HG03175 (cell line): Measurements from ENCODE around the gene ANAPC16.
"Not testable (repeated sequence)": the region's sequence is repeated elsewhere in the genome, so short reads cannot be mapped to it uniquely, and the experiment has no call there.

Source experiments
- ATAC-seq: cut with Tn5 transposase; IDR thresholded peaks from one replicate; pipeline ENCODE4 v1.9.1; 2021; ENCODE audit warnings: mild to moderate bottlenecking, moderate library complexity; ENCODE audit not compliant: unreplicated experiment

Gene ANAPC16

GRCh38 chr10:72215611-72216549 is at the start of gene ANAPC16, which contains the start of gene ASCC1:
Gene ANAPC16 (plus strand): TSS chr10:72216012. CDS start chr10:72223915, 7,903 bp downstream.
Gene ASCC1 (minus strand): TSS chr10:72216276. CDS start chr10:72213298, 2,978 bp downstream.
- ATAC-seq: peak; percentile 74

GRCh38 chr10:72167118-72167517 is 48.7 kb upstream of the ANAPC16 start:
- ATAC-seq: no peak

- ATAC-seq: no peak
Measured at GRCh38 chr10:72170263-72170662, 45.5 kb upstream of the ANAPC16 start.

- no peak for ATAC-seq
Measured at GRCh38 chr10:72170733-72171132, 45.1 kb upstream of the ANAPC16 start.

GRCh38 chr10:72171175-72171630 is 44.6 kb upstream of the ANAPC16 start:
- ATAC-seq: no peak

GRCh38 chr10:72173262-72173618 is 42.6 kb upstream of the ANAPC16 start:
- no peak for ATAC-seq

GRCh38 chr10:72173619-72174296 is 42.1 kb upstream of the ANAPC16 start:
- peak; percentile 63 for ATAC-seq

- ATAC-seq: no peak
Measured at GRCh38 chr10:72174297-72174662, 41.5 kb upstream of the ANAPC16 start.

GRCh38 chr10:72175149-72175548 is 40.7 kb upstream of the ANAPC16 start:
- ATAC-seq: no peak

GRCh38 chr10:72176701-72177100 is 39.1 kb upstream of the ANAPC16 start:
- no peak for ATAC-seq

GRCh38 chr10:72177454-72177853 is 38.4 kb upstream of the ANAPC16 start:
- ATAC-seq: no peak

- no peak for ATAC-seq
Measured at GRCh38 chr10:72184156-72184555, 31.7 kb upstream of the ANAPC16 start.

- ATAC-seq: no peak
Measured at GRCh38 chr10:72186258-72186981, 29.4 kb upstream of the ANAPC16 start.

GRCh38 chr10:72186982-72187330 is 28.9 kb upstream of the ANAPC16 start:
- ATAC-seq: no peak

GRCh38 chr10:72194949-72195348 is 20.9 kb upstream of the ANAPC16 start:
- ATAC-seq: no peak

GRCh38 chr10:72200883-72201282 is 14.9 kb upstream of the ANAPC16 start:
- ATAC-seq: no peak

GRCh38 chr10:72201293-72201692 is 14.5 kb upstream of the ANAPC16 start:
- no peak for ATAC-seq

- ATAC-seq: no peak
Measured at GRCh38 chr10:72204296-72204695, 11.5 kb upstream of the ANAPC16 start.

GRCh38 chr10:72204724-72205123 is 11.1 kb upstream of the ANAPC16 start:
- no peak for ATAC-seq

- ATAC-seq: no peak
Measured at GRCh38 chr10:72206511-72207229, 9.1 kb upstream of the ANAPC16 start.

GRCh38 chr10:72208526-72208925 is 7.3 kb upstream of the ANAPC16 start:
- not testable (repeated sequence) for ATAC-seq
